ENCODE results near the gene IRGQ.
"Not testable (repeated sequence)": the region's sequence is repeated elsewhere in the genome, so short reads cannot be mapped to it uniquely, and the experiment has no call there.

The IRGQ gene

GRCh38 chr19:43597876-43598275 is 1.9 kb upstream of the IRGQ start:
- DNase-seq = no peak

- no peak for DNase-seq
Observed at GRCh38 chr19:43596842-43597461, 1.0 kb upstream of the IRGQ start.

GRCh38 chr19:43595605-43595998 is 332 bp downstream of the IRGQ start:
- peak; percentile 18 for DNase-seq

- DNase-seq = peak; percentile 71
Observed at GRCh38 chr19:43594710-43595604, 977 bp downstream of the IRGQ start.

GRCh38 chr19:43594081-43594697 is 1.7 kb downstream of the IRGQ start:
- no peak for DNase-seq

- DNase-seq = no peak
Observed at GRCh38 chr19:43592800-43593350, 3.1 kb downstream of the IRGQ start.

- no peak for DNase-seq
Observed at GRCh38 chr19:43591904-43592772, 3.8 kb downstream of the IRGQ start.

GRCh38 chr19:43589678-43590077 is 6.3 kb downstream of the IRGQ start:
- DNase-seq = no peak

- no peak for DNase-seq
Observed at GRCh38 chr19:43589277-43589676, 6.7 kb downstream of the IRGQ start.

GRCh38 chr19:43587029-43587428 is 8.9 kb downstream of the IRGQ start:
- not testable (repeated sequence) for DNase-seq

GRCh38 chr19:43586346-43586745 is 9.6 kb downstream of the IRGQ start:
- no peak for DNase-seq

- DNase-seq = no peak
Observed at GRCh38 chr19:43584484-43584883, 11.4 kb downstream of the IRGQ start.

- DNase-seq = no peak
Observed at GRCh38 chr19:43582495-43582894, 13.4 kb downstream of the IRGQ start.

- DNase-seq = no peak
Observed at GRCh38 chr19:43581467-43581866, 14.5 kb downstream of the IRGQ start.

GRCh38 chr19:43578787-43579186 is 17.1 kb downstream of the IRGQ start:
- DNase-seq = no peak

GRCh38 chr19:43575955-43576878 is 19.7 kb downstream of the IRGQ start:
- DNase-seq = no peak

GRCh38 chr19:43575156-43575950 is 20.6 kb downstream of the IRGQ start, which contains the start of the genes PINLYP and XRCC1:
TSS of gene PINLYP (plus strand) at chr19:43575801. CDS start at chr19:43577192, 1,391 bp downstream.
TSS of gene XRCC1 (minus strand) at chr19:43575527. CDS start at chr19:43575458, 69 bp downstream.
- peak; percentile 97 for DNase-seq

- no peak for DNase-seq
Observed at GRCh38 chr19:43574424-43575155, 21.3 kb downstream of the IRGQ start.

GRCh38 chr19:43572171-43572588 is 23.8 kb downstream of the IRGQ start:
- DNase-seq = no peak
